Fibroblast of the aortic adventitia (primary cell): ENCODE data around the gene CDCA3. TPM values are rescaled to one million over a fixed set of nuclear protein-coding genes. Genes with fewer than 3 reads are reported as not detected.
A peak's percentile ranks its signal among the peaks of the same experiment; 100 is the strongest.
"Not testable (repeated sequence)": the region's sequence is repeated elsewhere in the genome, so short reads cannot be mapped to it uniquely, and the experiment has no call there.

Experiments used
- DNase-seq: peaks from one replicate; pipeline ENCODE4 v3.0.0-alpha.2; 2010; ENCODE audit warnings: low read depth
- H3K4me3 ChIP-seq: 2 replicates; pipeline ENCODE4 v1.5.1; 2011; ENCODE audit warnings: low read depth, mild to moderate bottlenecking, control low read depth, low read length, moderate library complexity
- CTCF ChIP-seq: IDR thresholded peaks from 2 replicates; pipeline ENCODE4 v1.5.1; 2011; ENCODE audit warnings: mild to moderate bottlenecking, low read length, control low read depth, inconsistent platforms; ENCODE audit not compliant: insufficient read depth
- total RNA-seq: library from RNA; depleted of rRNA; stranded (reverse); fragments of >200 nt; gene quantifications from 2 replicates; pipeline ENCODE4 v1.2.3, GENCODE V29; 2012; ENCODE audit warnings: low replicate concordance

Gene CDCA3
- 23.5 TPM in 1 of 2 replicates, not detected in the other for total RNA-seq

- DNase-seq, result peak; percentile 99
- peak within 1 kb of the TSS; percentile 97 for H3K4me3 ChIP-seq
- TF ChIP-seq CTCF, result no peak
These were observed at the start of gene CDCA3 for GRCh38 chr12:6851153-6851920. CDCA3 (minus strand) TSS chr12:6851286; CDS start chr12:6850952, 334 bp downstream.

- no peak for TF ChIP-seq CTCF
- no peak overlapping the region for H3K4me3 ChIP-seq
- peak; percentile 35 for DNase-seq
These were observed 48.9 kb upstream of the CDCA3 start for GRCh38 chr12:6899837-6900519.

DNA sequence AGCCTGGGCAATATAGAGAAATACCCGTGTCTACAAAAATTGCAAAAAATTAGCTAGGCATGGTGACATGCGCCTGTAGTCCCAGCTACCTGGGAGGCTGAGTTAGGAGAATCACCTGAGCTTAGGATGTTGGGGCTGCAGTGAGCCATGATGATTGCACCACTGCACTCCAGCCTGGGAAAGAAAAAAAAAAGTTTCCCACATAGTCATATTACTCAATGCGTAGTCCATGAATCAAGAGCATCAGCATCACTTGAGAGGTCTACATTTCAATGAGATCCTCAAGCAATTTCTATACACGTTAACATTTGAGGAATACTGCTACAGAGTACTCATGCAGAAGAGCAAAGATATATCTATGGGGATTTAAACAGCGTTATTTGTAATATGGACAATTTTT is 48.3 kb upstream of the CDCA3 start:
- TF ChIP-seq CTCF, result no peak
- no peak overlapping the region for H3K4me3 ChIP-seq
- no peak for DNase-seq

DNA sequence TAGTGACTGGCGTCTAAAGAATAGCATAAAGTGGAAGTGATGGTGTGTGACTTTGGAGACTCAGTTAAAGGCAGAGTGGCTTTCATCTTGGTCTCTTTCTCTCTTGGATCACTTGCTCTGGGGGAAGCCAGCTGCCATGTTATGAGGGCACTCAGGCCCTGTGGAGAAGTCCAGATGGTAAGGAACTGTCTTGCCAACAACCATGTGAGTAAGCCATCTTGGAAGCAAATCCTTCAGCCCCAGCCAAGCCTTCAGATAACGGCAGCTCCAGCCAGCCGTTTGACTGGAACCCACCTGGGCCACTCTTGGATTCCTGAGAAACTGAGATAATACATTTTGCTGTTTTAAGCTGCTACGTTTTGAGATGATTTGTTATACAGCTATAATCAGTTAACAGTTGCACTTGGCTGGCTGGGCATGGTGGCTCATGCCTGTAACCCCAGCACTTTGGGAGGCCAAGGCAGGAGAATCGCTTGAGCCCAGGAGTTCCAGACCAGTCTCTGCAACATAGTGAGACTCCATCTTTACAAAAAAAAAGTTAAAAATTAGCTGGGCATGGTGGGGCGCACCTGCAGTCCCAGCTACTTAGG is 45.9 kb upstream of the CDCA3 start:
- DNase-seq, result peak; percentile 56
- H3K4me3 ChIP-seq, result no peak overlapping the region
- no peak for TF ChIP-seq CTCF

- TF ChIP-seq CTCF, result no peak
These were observed 43.2 kb upstream of the CDCA3 start for GRCh38 chr12:6894321-6894720.

DNA sequence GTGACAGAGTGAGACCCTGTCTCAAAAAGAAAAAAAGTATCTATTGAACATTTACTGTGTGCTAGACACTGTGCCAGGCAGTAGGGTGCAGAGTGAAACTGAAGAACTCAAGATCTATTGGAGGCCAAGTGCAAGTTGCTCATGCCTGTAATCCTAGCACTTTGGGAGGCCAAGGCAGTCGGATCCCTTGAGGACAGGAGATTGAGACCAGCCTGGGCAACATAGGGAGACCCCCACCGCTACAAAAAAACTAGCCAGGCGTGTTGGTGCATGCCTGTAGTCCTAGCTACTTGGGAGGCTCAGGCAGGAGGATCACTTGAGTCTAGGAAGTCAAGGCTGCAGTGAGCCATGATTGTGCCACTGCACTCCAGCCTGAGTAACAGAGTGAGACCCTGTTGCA is 41.6 kb upstream of the CDCA3 start:
- not testable (repeated sequence) for DNase-seq, H3K4me3 ChIP-seq

More at GRCh38 chr12:6894321-6894720, 43.2 kb upstream of the CDCA3 start:
- H3K4me3 ChIP-seq, result no peak overlapping the region
- DNase-seq, result no peak

DNA sequence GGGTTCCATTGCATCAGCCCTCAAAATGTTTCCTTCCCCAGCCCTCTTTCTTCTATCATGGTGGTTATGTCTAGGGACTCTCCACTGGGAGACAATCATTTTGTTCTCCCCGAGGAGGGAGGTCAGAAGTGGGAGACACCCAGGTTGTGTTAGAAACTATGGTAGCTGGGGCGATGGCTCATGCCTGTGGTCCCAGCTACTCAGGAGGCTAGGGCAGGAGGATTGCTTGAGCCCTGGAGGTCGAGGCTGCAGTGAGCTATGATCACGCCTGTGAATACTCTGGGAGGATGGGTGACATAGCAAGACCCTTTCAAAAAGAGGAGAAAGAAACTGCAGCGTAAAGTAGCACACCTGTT is 40.5 kb upstream of the CDCA3 start:
- H3K4me3 ChIP-seq, result peak overlapping the region; percentile 58
- TF ChIP-seq CTCF, result no peak
- no peak for DNase-seq
